ENCODE data around the gene METRN. TPM values are rescaled to one million over a fixed set of nuclear protein-coding genes. Genes with fewer than 3 reads are reported as not detected.

METRN gene
- total and polyA plus RNA-seq, 2 of the 4 experiments (the other 2 are of a cell fraction), result 6.1 to 48.2 TPM

DNA sequence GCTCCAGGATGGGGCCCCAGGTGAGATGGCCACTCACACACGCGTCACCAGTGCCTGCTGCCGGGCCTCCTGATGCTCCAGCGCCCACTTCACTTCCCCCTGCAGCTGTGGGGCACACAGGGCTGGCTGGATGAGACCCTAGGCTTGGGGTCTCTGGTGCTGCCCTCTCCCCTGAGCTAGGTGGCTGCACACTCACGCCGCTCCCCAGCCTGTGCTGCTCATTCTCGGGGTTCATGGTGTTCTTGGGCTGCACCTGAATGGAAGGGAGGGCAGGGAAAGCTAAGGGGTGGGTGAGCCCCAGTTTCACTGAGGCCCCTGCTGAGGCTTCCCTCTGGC lies 10.1 kb downstream of the METRN start:
- no peak overlapping the region for H3K23ac ChIP-seq (ENCODE audit: low read depth, low read length)
- H3K27ac ChIP-seq (ENCODE audit: insufficient read depth, low read length), result no peak overlapping the region
- in situ Hi-C loops (cut with MboI; ENCODE audit: low sequenced_read_pairs) (no loop called here), intact Hi-C loops (cut with micrococcal nuclease) (loop anchor here (5.0 kb wide), 1 partner anchor 62 kb away; the partner anchor contains the start of genes CHTF18 and RPUSD1), dilution Hi-C loops (cut with HindIII; ENCODE audit: low sequenced_read_pairs, unreplicated experiment) (no loop called here)
- no peak overlapping the region for H3K56ac ChIP-seq (ENCODE audit: extremely low read depth, insufficient read depth, low read length)
- no peak overlapping the region for H2BK20ac ChIP-seq (ENCODE audit: low read depth, low read length)
- ATAC-seq (ENCODE audit: low read depth) (no peak), DNase-seq (no peak)
- H3K14ac ChIP-seq (replicated peaks; ENCODE audit: low read depth, low read length), result no peak overlapping the region
- no peak overlapping the region for H3K18ac ChIP-seq (ENCODE audit: low read depth, low read length)
- peaks cover 4% of the 10 kb centered on the region for H4K20me1 ChIP-seq (ENCODE audit: insufficient read depth, low read length)
- H4K5ac ChIP-seq (ENCODE audit: low read depth, low read length), result no peak overlapping the region
- H3K9me1 ChIP-seq (ENCODE audit: insufficient read depth, low read length), result peaks cover 2% of the 10 kb centered on the region; the same call in 1 of the 2 replicates
- H3K79me1 ChIP-seq (ENCODE audit: low read depth in 1 of 2, low read length in 2 of 2), result peaks cover 0 to 5% of the 10 kb centered on the region in 2 experiments; a peak in 1 of 4 replicates
- no peaks in the 10 kb centered on the region for H3K9me3 ChIP-seq (ENCODE audit: control insufficient read depth, insufficient read depth, low read length)
- peaks cover 14% of the 10 kb centered on the region for H3K4me1 ChIP-seq (ENCODE audit: control insufficient read depth, insufficient read depth, low read length)
- peaks cover 1% of the 10 kb centered on the region; the same call in 1 of the 2 replicates for H3K36me3 ChIP-seq (ENCODE audit: control insufficient read depth, insufficient read depth, low read length)
- H2AK9ac ChIP-seq (replicated peaks; ENCODE audit: low read depth, low read length, poor library complexity), result no peak overlapping the region
- H4K8ac ChIP-seq (ENCODE audit: low read depth in 2 of 2, low read length in 2 of 2), result no peak overlapping the region
- ChIA-PET POLR2A (ENCODE audit: unreplicated experiment) (no interaction called here), CTCF (no interaction called here)
- TF ChIP-seq RAD21 (IDR thresholded peaks at IDR 0.05; ENCODE audit: low read length) (no peak), MXI1 (IDR thresholded peaks at IDR 0.05; ENCODE audit: borderline replicate concordance, low read depth, low read length) (no peak), RCOR1 (IDR thresholded peaks at IDR 0.05; ENCODE audit: insufficient replicate concordance, low read length) (no peak), RFX5 (IDR thresholded peaks at IDR 0.05; ENCODE audit: low read depth, low read length) (no peak), POLR2A (IDR thresholded peaks at IDR 0.05; ENCODE audit: low read depth, low read length) (no peak), NFE2L2 (IDR thresholded peaks at IDR 0.05; ENCODE audit: low read depth, low read length) (no peak), SMC3 (IDR thresholded peaks at IDR 0.05; ENCODE audit: low read depth, low read length) (no peak), MAZ (IDR thresholded peaks at IDR 0.05; ENCODE audit: borderline replicate concordance, low read depth, low read length) (no peak), CEBPB (IDR thresholded peaks at IDR 0.05; ENCODE audit: low read depth, low read length) (no peak), BHLHE40 (IDR thresholded peaks at IDR 0.05; ENCODE audit: low read depth, low read length) (no peak)
- TF ChIP-seq, protein P1, sequence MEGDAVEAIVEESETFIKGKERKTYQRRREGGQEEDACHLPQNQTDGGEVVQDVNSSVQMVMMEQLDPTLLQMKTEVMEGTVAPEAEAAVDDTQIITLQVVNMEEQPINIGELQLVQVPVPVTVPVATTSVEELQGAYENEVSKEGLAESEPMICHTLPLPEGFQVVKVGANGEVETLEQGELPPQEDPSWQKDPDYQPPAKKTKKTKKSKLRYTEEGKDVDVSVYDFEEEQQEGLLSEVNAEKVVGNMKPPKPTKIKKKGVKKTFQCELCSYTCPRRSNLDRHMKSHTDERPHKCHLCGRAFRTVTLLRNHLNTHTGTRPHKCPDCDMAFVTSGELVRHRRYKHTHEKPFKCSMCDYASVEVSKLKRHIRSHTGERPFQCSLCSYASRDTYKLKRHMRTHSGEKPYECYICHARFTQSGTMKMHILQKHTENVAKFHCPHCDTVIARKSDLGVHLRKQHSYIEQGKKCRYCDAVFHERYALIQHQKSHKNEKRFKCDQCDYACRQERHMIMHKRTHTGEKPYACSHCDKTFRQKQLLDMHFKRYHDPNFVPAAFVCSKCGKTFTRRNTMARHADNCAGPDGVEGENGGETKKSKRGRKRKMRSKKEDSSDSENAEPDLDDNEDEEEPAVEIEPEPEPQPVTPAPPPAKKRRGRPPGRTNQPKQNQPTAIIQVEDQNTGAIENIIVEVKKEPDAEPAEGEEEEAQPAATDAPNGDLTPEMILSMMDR (conservative IDR thresholded peaks at IDR 0.05; ENCODE audit: low read depth, low read length), result no peak
- TF ChIP-seq, protein P2, sequence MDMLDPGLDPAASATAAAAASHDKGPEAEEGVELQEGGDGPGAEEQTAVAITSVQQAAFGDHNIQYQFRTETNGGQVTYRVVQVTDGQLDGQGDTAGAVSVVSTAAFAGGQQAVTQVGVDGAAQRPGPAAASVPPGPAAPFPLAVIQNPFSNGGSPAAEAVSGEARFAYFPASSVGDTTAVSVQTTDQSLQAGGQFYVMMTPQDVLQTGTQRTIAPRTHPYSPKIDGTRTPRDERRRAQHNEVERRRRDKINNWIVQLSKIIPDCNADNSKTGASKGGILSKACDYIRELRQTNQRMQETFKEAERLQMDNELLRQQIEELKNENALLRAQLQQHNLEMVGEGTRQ (IDR thresholded peaks at IDR 0.05; ENCODE audit: low read depth, low read length), result no peak
- no CpG with 5 or more reads among the region's 7 CpGs for WGBS, 2 experiments (ENCODE audit: extremely low coverage in 2 of 2, insufficient read length in 1 of 2)
- H3K4me2 ChIP-seq (ENCODE audit: low read depth, low read length), result no peak overlapping the region
- no peak overlapping the region for H3K4ac ChIP-seq (ENCODE audit: low read depth, low read length)
- H4K91ac ChIP-seq (ENCODE audit: insufficient read depth, low read depth, low read length), result no peak overlapping the region
- no peak overlapping the region for H3K4me3 ChIP-seq (ENCODE audit: insufficient read depth, low read depth, low read length)
- BruUV-seq (replicated peaks), result no TSS peak
- H3K27me3 ChIP-seq (ENCODE audit: control insufficient read depth, insufficient read depth, low read length), result no peaks in the 10 kb centered on the region
- no peak overlapping the region for H2AK5ac ChIP-seq (ENCODE audit: low read depth, low read length)
- no peak overlapping the region for H2BK15ac ChIP-seq (ENCODE audit: low read depth, low read length)
- H2BK120ac ChIP-seq (ENCODE audit: low read depth, low read length), result no peak overlapping the region
- no peak overlapping the region for H2BK5ac ChIP-seq (ENCODE audit: low read depth, low read length, poor library complexity, severe bottlenecking)
- peak overlapping the region; percentile 11 for H2AFZ ChIP-seq (replicated peaks; ENCODE audit: low read length, poor library complexity)
- no peak overlapping the region for H3K9ac ChIP-seq (ENCODE audit: low read depth, low read length)
